HG03175 (cell line): ENCODE measurements around the gene ARHGEF40.

Experiments used
- ATAC-seq: cut with Tn5 transposase; IDR thresholded peaks from one replicate; pipeline ENCODE4 v1.9.1; 2021; ENCODE audit warnings: mild to moderate bottlenecking, moderate library complexity; ENCODE audit not compliant: unreplicated experiment

ARHGEF40 gene

GRCh38 chr14:21096438-21096837, 26.3 kb downstream of the ARHGEF40 start:
- no peak for ATAC-seq

GRCh38 chr14:21096978-21097635, 27.0 kb downstream of the ARHGEF40 start:
- ATAC-seq: no peak

GRCh38 chr14:21097636-21098075, 27.6 kb downstream of the ARHGEF40 start:
- ATAC-seq: no peak

- ATAC-seq: no peak
Measured at GRCh38 chr14:21098076-21098891, 28.2 kb downstream of the ARHGEF40 start, which contains the start of gene ZNF219. Gene ZNF219 (minus strand): TSS chr14:21098655. CDS start chr14:21093591, 5,064 bp downstream.

- ATAC-seq: no peak
Measured at GRCh38 chr14:21098892-21099595, 28.9 kb downstream of the ARHGEF40 start.

- ATAC-seq: no peak
Measured at GRCh38 chr14:21099596-21099985, 29.5 kb downstream of the ARHGEF40 start.

GRCh38 chr14:21100931-21101330, 30.8 kb downstream of the ARHGEF40 start, which contains the start of gene TMEM253:
Gene TMEM253 (plus strand): TSS chr14:21101066. CDS start chr14:21101344, 278 bp downstream.
- ATAC-seq: no peak

- ATAC-seq: no peak
Measured at GRCh38 chr14:21101802-21102413, 31.8 kb downstream of the ARHGEF40 start.

- no peak for ATAC-seq
Measured at GRCh38 chr14:21102521-21103410, 32.7 kb downstream of the ARHGEF40 start.

GRCh38 chr14:21103411-21103709, 33.3 kb downstream of the ARHGEF40 start:
- no peak for ATAC-seq

GRCh38 chr14:21103710-21104447, 33.8 kb downstream of the ARHGEF40 start:
- ATAC-seq: peak; percentile 91

GRCh38 chr14:21104448-21105060, 34.5 kb downstream of the ARHGEF40 start:
- peak; percentile 49 for ATAC-seq

GRCh38 chr14:21105095-21105494, 35.0 kb downstream of the ARHGEF40 start:
- no peak for ATAC-seq

GRCh38 chr14:21106176-21106497, 36.0 kb downstream of the ARHGEF40 start:
- no peak for ATAC-seq

GRCh38 chr14:21106498-21107282, 36.6 kb downstream of the ARHGEF40 start:
- no peak for ATAC-seq

- no peak for ATAC-seq
Measured at GRCh38 chr14:21107283-21107800, 37.2 kb downstream of the ARHGEF40 start.

GRCh38 chr14:21108791-21109190, 38.7 kb downstream of the ARHGEF40 start:
- ATAC-seq: no peak
